Measurements from ENCODE around the gene CDH7. TPM values are rescaled to one million over a fixed set of nuclear protein-coding genes. Genes with fewer than 3 reads are reported as not detected.
A peak's percentile ranks its signal among the peaks of the same experiment; 100 is the strongest.

CDH7 gene
- total RNA-seq, 2 donors from 2014 or later: 0.18 to 0.57 TPM

GRCh38 chr18:65769652-65770051 is 18.8 kb downstream of the CDH7 start:
- DNase-seq: no peak
- H3K27ac ChIP-seq (ENCODE audit: low read depth, low read length): no peak overlapping the region
- H3K9me3 ChIP-seq (ENCODE audit: control insufficient read depth, low read length): no peaks in the 10 kb centered on the region
- H3K9ac ChIP-seq (ENCODE audit: extremely low read depth, low read length, poor library complexity, severe bottlenecking): no peak overlapping the region
- H3K4me3 ChIP-seq (ENCODE audit: low read length): no peak overlapping the region
- H3K9me3 Mint-ChIP-seq: no peaks in the 10 kb centered on the region
- H3K36me3 ChIP-seq (ENCODE audit: control insufficient read depth, insufficient read depth, low read length): no peaks in the 10 kb centered on the region
- TF ChIP-seq CTCF (conservative IDR thresholded peaks at IDR 0.05): no peak
- H3K4me1 Mint-ChIP-seq: peaks cover 12% of the 10 kb centered on the region
- H3K27me3 ChIP-seq (ENCODE audit: control insufficient read depth, insufficient read depth, low read length, poor library complexity, severe bottlenecking): no peaks in the 10 kb centered on the region
- no peak overlapping the region for H3K27ac Mint-ChIP-seq
- H3K4me3 Mint-ChIP-seq: no peak overlapping the region
- H3K27me3 Mint-ChIP-seq (ENCODE audit: insufficient read depth): no peaks in the 10 kb centered on the region
- peaks cover 5% of the 10 kb centered on the region for H3K4me1 ChIP-seq (ENCODE audit: control insufficient read depth, insufficient read depth, low read length)
- no peaks in the 10 kb centered on the region for H3K36me3 Mint-ChIP-seq (ENCODE audit: low read depth)
- 85 to 100% methylated on average over 3 to 4 of the region's 4 CpGs for WGBS, 2 experiments (ENCODE audit: insufficient coverage in 1 of 2, insufficient read length in 1 of 2)

GRCh38 chr18:65786474-65786873 is 35.7 kb downstream of the CDH7 start:
- Mint-ChIP-seq H3K36me3 (ENCODE audit: low read depth) (no peaks in the 10 kb centered on the region), H3K9me3 (no peaks in the 10 kb centered on the region), H3K4me3 (no peak overlapping the region), H3K27me3 (ENCODE audit: insufficient read depth) (peaks cover 2% of the 10 kb centered on the region), H3K27ac (no peak overlapping the region), H3K4me1 (peaks cover 3% of the 10 kb centered on the region)
- DNase-seq: no peak
- TF ChIP-seq CTCF (conservative IDR thresholded peaks at IDR 0.05): no peak
- Histone ChIP-seq H3K27me3 (ENCODE audit: control insufficient read depth, insufficient read depth, low read length, poor library complexity, severe bottlenecking) (no peaks in the 10 kb centered on the region), H3K4me3 (ENCODE audit: low read length) (no peak overlapping the region), H3K27ac (ENCODE audit: low read depth, low read length) (no peak overlapping the region), H3K36me3 (ENCODE audit: control insufficient read depth, insufficient read depth, low read length) (no peaks in the 10 kb centered on the region), H3K9me3 (ENCODE audit: control insufficient read depth, low read length) (no peaks in the 10 kb centered on the region), H3K4me1 (ENCODE audit: control insufficient read depth, insufficient read depth, low read length) (no peaks in the 10 kb centered on the region), H3K9ac (ENCODE audit: extremely low read depth, low read length, poor library complexity, severe bottlenecking) (no peak overlapping the region)
- 53 to 76% methylated on average over 2 of the region's 2 CpGs for WGBS, 2 experiments (ENCODE audit: insufficient coverage in 1 of 2, insufficient read length in 1 of 2)

GRCh38 chr18:65788373-65788772 is 37.6 kb downstream of the CDH7 start:
- no peak for DNase-seq

More at GRCh38 chr18:65788373-65788772, 37.6 kb downstream of the CDH7 start:
- Mint-ChIP-seq H3K27ac (no peak overlapping the region), H3K9me3 (no peaks in the 10 kb centered on the region), H3K4me3 (no peak overlapping the region), H3K4me1 (peaks cover 6% of the 10 kb centered on the region), H3K27me3 (ENCODE audit: insufficient read depth) (peaks cover 2% of the 10 kb centered on the region), H3K36me3 (ENCODE audit: low read depth) (no peaks in the 10 kb centered on the region)
- Histone ChIP-seq H3K4me1 (ENCODE audit: control insufficient read depth, insufficient read depth, low read length) (no peaks in the 10 kb centered on the region), H3K9ac (ENCODE audit: extremely low read depth, low read length, poor library complexity, severe bottlenecking) (no peak overlapping the region), H3K9me3 (ENCODE audit: control insufficient read depth, low read length) (no peaks in the 10 kb centered on the region), H3K27me3 (ENCODE audit: control insufficient read depth, insufficient read depth, low read length, poor library complexity, severe bottlenecking) (no peaks in the 10 kb centered on the region), H3K4me3 (ENCODE audit: low read length) (no peak overlapping the region), H3K27ac (ENCODE audit: low read depth, low read length) (no peak overlapping the region), H3K36me3 (ENCODE audit: control insufficient read depth, insufficient read depth, low read length) (no peaks in the 10 kb centered on the region)
- 84 to 90% methylated on average over 4 of the region's 4 CpGs for WGBS, 2 experiments (ENCODE audit: insufficient coverage in 1 of 2, insufficient read length in 1 of 2)
- TF ChIP-seq CTCF (conservative IDR thresholded peaks at IDR 0.05): peak; percentile 36

Data from endodermal cell (in vitro differentiated cells).